Measurements from ENCODE around the gene PLXNA2.

DNA sequence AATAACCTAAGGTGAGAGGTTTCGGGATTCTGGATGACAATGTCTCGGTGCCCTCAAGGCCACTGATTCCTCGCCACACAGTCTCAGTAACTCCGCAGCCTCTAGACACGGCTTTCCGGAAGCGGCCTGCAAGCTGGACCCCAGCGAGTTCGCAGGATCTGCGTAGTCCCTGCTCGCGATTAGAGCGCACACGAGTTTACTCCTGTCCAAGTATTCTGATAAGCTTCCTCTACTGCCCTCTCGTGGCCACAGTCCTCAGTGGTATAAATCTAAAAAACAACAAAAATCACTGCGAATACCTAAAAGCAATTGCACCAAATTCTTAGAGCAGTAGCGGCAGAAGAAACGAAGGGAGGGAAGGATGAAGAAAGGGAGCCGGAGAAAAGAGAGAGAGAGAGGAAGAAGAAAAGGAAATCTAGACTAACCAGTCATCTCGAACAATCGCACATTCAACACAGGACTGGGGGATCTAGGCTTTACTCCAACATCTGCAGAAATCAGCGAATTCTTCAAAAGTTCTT lies 1.1 kb upstream of the PLXNA2 start:
- TF ChIP-seq EZH2phosphoT487 (IDR thresholded peaks at IDR 0.05; ENCODE audit: low read depth): no peak
- TF ChIP-seq, protein P1, sequence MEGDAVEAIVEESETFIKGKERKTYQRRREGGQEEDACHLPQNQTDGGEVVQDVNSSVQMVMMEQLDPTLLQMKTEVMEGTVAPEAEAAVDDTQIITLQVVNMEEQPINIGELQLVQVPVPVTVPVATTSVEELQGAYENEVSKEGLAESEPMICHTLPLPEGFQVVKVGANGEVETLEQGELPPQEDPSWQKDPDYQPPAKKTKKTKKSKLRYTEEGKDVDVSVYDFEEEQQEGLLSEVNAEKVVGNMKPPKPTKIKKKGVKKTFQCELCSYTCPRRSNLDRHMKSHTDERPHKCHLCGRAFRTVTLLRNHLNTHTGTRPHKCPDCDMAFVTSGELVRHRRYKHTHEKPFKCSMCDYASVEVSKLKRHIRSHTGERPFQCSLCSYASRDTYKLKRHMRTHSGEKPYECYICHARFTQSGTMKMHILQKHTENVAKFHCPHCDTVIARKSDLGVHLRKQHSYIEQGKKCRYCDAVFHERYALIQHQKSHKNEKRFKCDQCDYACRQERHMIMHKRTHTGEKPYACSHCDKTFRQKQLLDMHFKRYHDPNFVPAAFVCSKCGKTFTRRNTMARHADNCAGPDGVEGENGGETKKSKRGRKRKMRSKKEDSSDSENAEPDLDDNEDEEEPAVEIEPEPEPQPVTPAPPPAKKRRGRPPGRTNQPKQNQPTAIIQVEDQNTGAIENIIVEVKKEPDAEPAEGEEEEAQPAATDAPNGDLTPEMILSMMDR (IDR thresholded peaks at IDR 0.05; ENCODE audit: low read depth, low read length): peak; percentile 94
